Measurements from ENCODE around the gene TIE1. TPM values are rescaled to one million over a fixed set of nuclear protein-coding genes. Genes with fewer than 3 reads are reported as not detected.

The TIE1 gene
- total RNA-seq, 4 donors from 2014 or later = 8.8 to 23.3 (median 10.9) TPM

GRCh38 chr1:43304771-43305300, 4.1 kb downstream of the TIE1 start:
- 92 to 93% methylated on average over 46 of the region's 46 CpGs for WGBS, 2 donors
- DNase-seq (ENCODE audit: low spot score in 2 of 2) = no peak
- TF ChIP-seq POLR2A (IDR thresholded peaks at IDR 0.05) (no peak), CTCF (IDR thresholded peaks at IDR 0.05) (no peak)
- intact Hi-C loops (cut with DNase I; ENCODE audit: low total_unique reads) = no loop called here
- no peak overlapping the region for H3K4me3 ChIP-seq (ENCODE audit: low read depth, poor library complexity, severe bottlenecking)

DNA sequence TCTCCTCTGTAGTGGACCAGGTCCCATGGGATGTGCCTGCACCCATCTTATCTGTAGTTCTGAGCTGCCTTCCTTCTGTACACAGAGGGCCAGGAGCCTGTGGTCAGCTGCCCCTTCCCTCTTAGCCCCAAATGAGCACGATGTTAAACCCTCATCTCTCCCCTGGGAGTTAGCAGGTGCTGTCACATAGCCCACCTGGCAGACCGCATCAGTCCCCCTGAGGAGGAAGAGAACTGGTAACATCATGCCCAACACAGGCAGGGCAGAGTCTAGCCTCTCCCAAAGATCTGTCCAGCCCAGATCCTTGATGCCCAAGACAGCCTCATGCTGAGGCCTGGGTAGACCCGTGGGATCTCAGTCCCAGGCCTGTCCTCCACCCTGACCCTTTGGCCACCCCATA, 4.7 kb downstream of the TIE1 start:
- no peak for DNase-seq (ENCODE audit: low spot score in 2 of 2)
- intact Hi-C loops (cut with DNase I; ENCODE audit: low total_unique reads) = no loop called here
- H3K4me3 ChIP-seq (ENCODE audit: low read depth, poor library complexity, severe bottlenecking) = no peak overlapping the region
- no peak for TF ChIP-seq CTCF (IDR thresholded peaks at IDR 0.05)
- TF ChIP-seq POLR2A (IDR thresholded peaks at IDR 0.05) = no peak
- WGBS, 2 donors = 70 to 93% methylated on average over 3 of the region's 3 CpGs

DNA sequence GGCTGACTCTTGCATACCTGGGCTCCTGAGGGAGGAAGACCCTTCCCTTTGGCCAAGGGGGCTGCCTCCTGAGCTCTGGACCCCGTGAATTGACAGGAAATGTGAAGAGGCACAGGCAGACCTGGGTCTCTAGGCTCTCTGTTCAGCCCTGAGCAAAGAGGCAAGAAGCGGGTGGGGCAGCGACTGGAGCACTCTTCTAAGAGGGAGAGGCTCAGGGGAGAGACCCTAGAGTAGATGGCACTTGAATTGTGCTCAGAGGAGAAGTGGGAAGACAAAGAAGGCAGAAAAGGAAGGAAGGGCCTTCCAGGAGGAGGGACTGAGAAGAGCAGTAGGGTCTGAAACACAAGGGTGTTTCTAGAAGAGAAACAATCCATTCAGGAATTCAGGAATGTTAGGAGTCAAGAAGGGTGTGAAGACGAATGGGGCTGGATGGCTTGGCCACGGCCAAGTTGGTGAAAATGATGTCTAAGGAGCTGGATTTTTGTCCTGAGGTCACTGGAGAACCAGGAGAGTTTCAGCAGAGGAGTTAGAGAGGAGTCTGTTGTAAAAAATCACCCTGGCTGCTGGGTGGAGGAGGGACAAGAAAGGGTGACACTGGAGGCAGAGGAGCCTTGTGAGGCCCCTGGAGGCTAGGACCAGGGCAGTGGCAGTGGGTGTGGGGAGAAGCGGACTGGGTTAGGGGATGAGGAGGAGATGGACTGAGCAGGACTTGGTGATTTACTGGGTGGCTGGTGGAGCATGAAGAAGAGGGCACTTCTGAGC, 5.3 kb downstream of the TIE1 start:
- DNase-seq (ENCODE audit: low spot score in 2 of 2) = no peak
- no peak overlapping the region for H3K4me3 ChIP-seq (ENCODE audit: low read depth, poor library complexity, severe bottlenecking)
- no peak for TF ChIP-seq POLR2A (IDR thresholded peaks at IDR 0.05)
- no peak for TF ChIP-seq CTCF (IDR thresholded peaks at IDR 0.05)
- intact Hi-C loops (cut with DNase I; ENCODE audit: low total_unique reads) = no loop called here
- 87 to 88% methylated on average over 6 of the region's 6 CpGs for WGBS, 2 donors

DNA sequence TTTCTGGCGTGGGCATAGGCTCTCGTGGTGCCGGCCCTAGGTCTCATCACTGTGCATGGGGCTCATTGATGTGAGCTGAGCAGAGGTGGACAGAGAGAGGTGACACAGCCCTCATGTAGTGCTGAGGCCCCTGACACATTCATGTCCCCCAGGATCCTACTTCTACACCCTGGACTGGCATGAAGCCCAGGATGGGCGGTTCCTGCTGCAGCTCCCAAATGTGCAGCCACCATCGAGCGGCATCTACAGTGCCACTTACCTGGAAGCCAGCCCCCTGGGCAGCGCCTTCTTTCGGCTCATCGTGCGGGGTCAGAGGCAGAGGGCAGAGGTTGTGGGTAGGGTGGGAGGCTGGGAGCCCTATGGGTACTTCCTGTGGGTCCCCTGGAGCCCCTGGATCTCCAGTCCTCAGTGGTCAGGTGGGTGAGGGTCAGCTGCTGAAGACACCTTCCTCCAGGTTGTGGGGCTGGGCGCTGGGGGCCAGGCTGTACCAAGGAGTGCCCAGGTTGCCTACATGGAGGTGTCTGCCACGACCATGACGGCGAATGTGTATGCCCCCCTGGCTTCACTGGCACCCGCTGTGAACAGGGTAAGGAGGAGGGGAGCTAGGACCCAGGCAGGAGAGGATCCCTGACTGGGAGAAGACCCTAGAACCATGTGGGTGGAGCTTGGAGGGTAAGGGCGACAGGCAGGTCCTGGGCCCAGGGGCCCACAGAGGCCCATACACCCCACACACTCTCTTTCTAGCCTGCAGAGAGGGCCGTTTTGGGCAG, 6.1 kb downstream of the TIE1 start:
- TF ChIP-seq CTCF (IDR thresholded peaks at IDR 0.05) = no peak
- no peak for TF ChIP-seq POLR2A (IDR thresholded peaks at IDR 0.05)
- WGBS, 2 donors = 83 to 87% methylated on average over 15 to 17 of the region's 17 CpGs
- DNase-seq (ENCODE audit: low spot score in 2 of 2) = no peak
- H3K4me3 ChIP-seq (ENCODE audit: low read depth, poor library complexity, severe bottlenecking) = no peak overlapping the region
- intact Hi-C loops (cut with DNase I; ENCODE audit: low total_unique reads) = no loop called here

GRCh38 chr1:43307458-43308158, 6.8 kb downstream of the TIE1 start:
- TF ChIP-seq CTCF (IDR thresholded peaks at IDR 0.05) (no peak), POLR2A (IDR thresholded peaks at IDR 0.05) (no peak)
- no peak overlapping the region for H3K4me3 ChIP-seq (ENCODE audit: low read depth, poor library complexity, severe bottlenecking)
- WGBS, 2 donors = 88 to 95% methylated on average over 8 of the region's 9 CpGs
- intact Hi-C loops (cut with DNase I; ENCODE audit: low total_unique reads) = no loop called here
- DNase-seq (ENCODE audit: low spot score in 2 of 2) = no peak
